Endothelial cell of umbilical vein (primary cell): ENCODE measurements around the gene POLA1.

Experiments used
- EZH2 ChIP-seq: IDR thresholded peaks from 2 replicates; pipeline ENCODE4 v1.6.1; 2012; ENCODE audit warnings: borderline replicate concordance, low read depth, mild to moderate bottlenecking, moderate library complexity, low read length, inconsistent platforms; ENCODE audit not compliant: severe bottlenecking
- FOS ChIP-seq: IDR thresholded peaks from 2 replicates; pipeline ENCODE4 v1.6.1; 2011; ENCODE audit warnings: mild to moderate bottlenecking, low read length, moderate library complexity, borderline replicate concordance; ENCODE audit not compliant: insufficient read depth
- GATA2 ChIP-seq: IDR thresholded peaks from 2 replicates; pipeline ENCODE4 v1.7.0; 2011; ENCODE audit warnings: low read depth, mild to moderate bottlenecking, moderate library complexity, mixed read lengths, low read length; ENCODE audit not compliant: insufficient read length, insufficient read depth
- JUN ChIP-seq: IDR thresholded peaks from 2 replicates; pipeline ENCODE4 v1.6.1; 2011; ENCODE audit warnings: borderline replicate concordance, low read depth; ENCODE audit not compliant: insufficient read length, insufficient read depth
- MYC ChIP-seq: IDR thresholded peaks from one replicate; pipeline ENCODE4 v1.6.1; 2011; ENCODE audit warnings: mild to moderate bottlenecking, low read depth, low read length
- POLR2A ChIP-seq: IDR thresholded peaks from 2 replicates; pipeline ENCODE4 v1.6.1; 2012; ENCODE audit warnings: low read depth, mild to moderate bottlenecking, control low read depth, low read length
- POLR2AphosphoS5 ChIP-seq: IDR thresholded peaks from 2 replicates; pipeline ENCODE4 v1.6.1; 2012; ENCODE audit warnings: low read depth, mild to moderate bottlenecking, control low read depth, low read length, moderate library complexity; ENCODE audit not compliant: insufficient read depth
- TF ChIP-seq, protein P1 (sequence below), 2 donors: IDR thresholded peaks; 1 replicate in 1 of 2; 2 replicates in 1 of 2; pipeline ENCODE4 v1.5.1; 2011; ENCODE audit warnings: low read length in 2 of 2, mild to moderate bottlenecking in 2 of 2, moderate library complexity in 2 of 2, control low read depth in 1 of 2, inconsistent platforms in 1 of 2, low read depth in 1 of 2; ENCODE audit not compliant: insufficient read depth in 1 of 2; ENCODE audit errors: extremely low read depth in 1 of 2
- TF ChIP-seq, protein P2 (sequence below): IDR thresholded peaks from 2 replicates; pipeline ENCODE4 v1.6.1; 2011; ENCODE audit not compliant: insufficient read depth, insufficient read length

DNA sequence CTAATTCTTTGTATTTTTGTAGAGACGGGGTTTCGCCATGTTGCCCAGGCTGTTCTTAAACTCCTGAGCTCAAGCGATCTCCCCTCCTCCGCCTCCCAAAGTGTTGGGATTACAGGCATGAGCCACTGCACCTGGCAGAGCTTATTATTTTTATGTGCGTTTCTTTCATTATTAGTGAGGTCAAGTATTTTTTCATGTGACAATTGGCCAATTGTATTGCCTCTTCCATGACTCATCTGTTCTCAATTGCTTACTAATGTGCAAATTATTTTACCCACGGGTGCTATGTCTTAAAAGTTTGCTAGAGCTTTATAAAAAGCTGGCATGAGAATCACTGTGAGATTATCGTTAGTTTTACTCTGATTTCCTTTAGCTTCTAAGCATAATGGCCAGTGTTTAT is 335.0 kb downstream of the POLA1 start:
- TF ChIP-seq POLR2A, result no peak
- TF ChIP-seq, protein P1, sequence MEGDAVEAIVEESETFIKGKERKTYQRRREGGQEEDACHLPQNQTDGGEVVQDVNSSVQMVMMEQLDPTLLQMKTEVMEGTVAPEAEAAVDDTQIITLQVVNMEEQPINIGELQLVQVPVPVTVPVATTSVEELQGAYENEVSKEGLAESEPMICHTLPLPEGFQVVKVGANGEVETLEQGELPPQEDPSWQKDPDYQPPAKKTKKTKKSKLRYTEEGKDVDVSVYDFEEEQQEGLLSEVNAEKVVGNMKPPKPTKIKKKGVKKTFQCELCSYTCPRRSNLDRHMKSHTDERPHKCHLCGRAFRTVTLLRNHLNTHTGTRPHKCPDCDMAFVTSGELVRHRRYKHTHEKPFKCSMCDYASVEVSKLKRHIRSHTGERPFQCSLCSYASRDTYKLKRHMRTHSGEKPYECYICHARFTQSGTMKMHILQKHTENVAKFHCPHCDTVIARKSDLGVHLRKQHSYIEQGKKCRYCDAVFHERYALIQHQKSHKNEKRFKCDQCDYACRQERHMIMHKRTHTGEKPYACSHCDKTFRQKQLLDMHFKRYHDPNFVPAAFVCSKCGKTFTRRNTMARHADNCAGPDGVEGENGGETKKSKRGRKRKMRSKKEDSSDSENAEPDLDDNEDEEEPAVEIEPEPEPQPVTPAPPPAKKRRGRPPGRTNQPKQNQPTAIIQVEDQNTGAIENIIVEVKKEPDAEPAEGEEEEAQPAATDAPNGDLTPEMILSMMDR (IDR thresholded peaks at IDR 0.05; ENCODE audit: extremely low read depth in 1 of 2, insufficient read depth in 1 of 2, low read depth in 1 of 2, low read length in 2 of 2), result no peak
- no peak for TF ChIP-seq EZH2
- peak; percentile 18 for TF ChIP-seq JUN
- no peak for TF ChIP-seq POLR2AphosphoS5
- TF ChIP-seq, protein P2, sequence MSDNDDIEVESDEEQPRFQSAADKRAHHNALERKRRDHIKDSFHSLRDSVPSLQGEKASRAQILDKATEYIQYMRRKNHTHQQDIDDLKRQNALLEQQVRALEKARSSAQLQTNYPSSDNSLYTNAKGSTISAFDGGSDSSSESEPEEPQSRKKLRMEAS, result no peak
- no peak for TF ChIP-seq GATA2
- TF ChIP-seq MYC, result no peak
- no peak for TF ChIP-seq FOS
